NCI-H748 treated with DMSO at 0.1 percent for 48 hours (cell line): ENCODE data around the gene SAMD1.

Experiments
- DNase-seq: peaks from one replicate; lab custom pipeline; 2025; lab: John Stamatoyannopoulos, UW

SAMD1 gene

GRCh38 chr19:14089662-14090508 is 666 bp downstream of the SAMD1 start:
- DNase-seq, result no peak

- DNase-seq, result no peak
These were observed 1.2 kb downstream of the SAMD1 start for GRCh38 chr19:14089412-14089661.

- no peak for DNase-seq
These were observed 1.7 kb downstream of the SAMD1 start for GRCh38 chr19:14088634-14089411.

GRCh38 chr19:14086098-14086497 is 4.5 kb downstream of the SAMD1 start:
- DNase-seq, result no peak

GRCh38 chr19:14085309-14085995 is 5.1 kb downstream of the SAMD1 start, which contains the start of gene C19orf67:
Gene C19orf67, minus strand, starts transcription at chr19:14085783. Its CDS starts 156 bp downstream, at chr19:14085627.
- DNase-seq, result no peak

- no peak for DNase-seq
These were observed 7.9 kb downstream of the SAMD1 start for GRCh38 chr19:14082675-14082960.

- DNase-seq, result no peak
These were observed 8.5 kb downstream of the SAMD1 start for GRCh38 chr19:14081797-14082674.

- peak; percentile 95 for DNase-seq
These were observed 9.4 kb downstream of the SAMD1 start for GRCh38 chr19:14080887-14081796.

- DNase-seq, result no peak
These were observed 12.1 kb downstream of the SAMD1 start for GRCh38 chr19:14078411-14078810.

GRCh38 chr19:14073925-14074838 is 16.4 kb downstream of the SAMD1 start:
- DNase-seq, result peak; percentile 28

GRCh38 chr19:14073261-14073924 is 17.2 kb downstream of the SAMD1 start:
- DNase-seq, result peak; percentile 33

- peak; percentile 19 for DNase-seq
These were observed 17.9 kb downstream of the SAMD1 start, which contains the start of gene MISP3 for GRCh38 chr19:14072535-14073260. Gene MISP3, plus strand, starts transcription at chr19:14072786. Its CDS starts 524 bp downstream, at chr19:14073310.

GRCh38 chr19:14070268-14071050 is 20.1 kb downstream of the SAMD1 start:
- DNase-seq, result no peak

GRCh38 chr19:14066134-14066533 is 24.4 kb downstream of the SAMD1 start:
- DNase-seq, result no peak

GRCh38 chr19:14063105-14063504 is 27.4 kb downstream of the SAMD1 start:
- no peak for DNase-seq

GRCh38 chr19:14062558-14062855 is 28.0 kb downstream of the SAMD1 start:
- no peak for DNase-seq

- DNase-seq, result no peak
These were observed 28.6 kb downstream of the SAMD1 start, which contains the start of gene PALM3 for GRCh38 chr19:14061751-14062557. Gene PALM3, minus strand, starts transcription at chr19:14062076. Its CDS starts 96 bp downstream, at chr19:14061980.
